ENCODE results near the gene EPGN.
A peak's percentile ranks its signal among the peaks of the same experiment; 100 is the strongest.

Gene EPGN

GRCh38 chr4:74311696-74312313 lies 3.5 kb downstream of the EPGN start:
- peak; percentile 82 for DNase-seq (ENCODE audit: low spot score)

- no peak for DNase-seq (ENCODE audit: low spot score)
Measured at GRCh38 chr4:74314329-74314728, 6.1 kb downstream of the EPGN start.

- no peak for DNase-seq (ENCODE audit: low spot score)
Measured at GRCh38 chr4:74314944-74315343, 6.7 kb downstream of the EPGN start.

- DNase-seq (ENCODE audit: low spot score): no peak
Measured at GRCh38 chr4:74315376-74315775, 7.1 kb downstream of the EPGN start.

GRCh38 chr4:74316397-74316796 lies 8.1 kb downstream of the EPGN start:
- DNase-seq (ENCODE audit: low spot score): no peak

- no peak for DNase-seq (ENCODE audit: low spot score)
Measured at GRCh38 chr4:74317616-74318246, 9.5 kb downstream of the EPGN start.

- no peak for DNase-seq (ENCODE audit: low spot score)
Measured at GRCh38 chr4:74318276-74318675, 10.0 kb downstream of the EPGN start.

GRCh38 chr4:74319470-74319869 lies 11.2 kb downstream of the EPGN start:
- DNase-seq (ENCODE audit: low spot score): no peak

GRCh38 chr4:74320559-74321118 lies 12.4 kb downstream of the EPGN start:
- DNase-seq (ENCODE audit: low spot score): peak; percentile 66

- no peak for DNase-seq (ENCODE audit: low spot score)
Measured at GRCh38 chr4:74322301-74322700, 14.0 kb downstream of the EPGN start.

- DNase-seq (ENCODE audit: low spot score): no peak
Measured at GRCh38 chr4:74323663-74324062, 15.4 kb downstream of the EPGN start.

- no peak for DNase-seq (ENCODE audit: low spot score)
Measured at GRCh38 chr4:74324262-74324661, 16.0 kb downstream of the EPGN start.

GRCh38 chr4:74325886-74326285 lies 17.6 kb downstream of the EPGN start:
- no peak for DNase-seq (ENCODE audit: low spot score)

GRCh38 chr4:74327762-74328161 lies 19.5 kb downstream of the EPGN start:
- DNase-seq (ENCODE audit: low spot score): no peak

GRCh38 chr4:74328501-74328900 lies 20.2 kb downstream of the EPGN start:
- no peak for DNase-seq (ENCODE audit: low spot score)

- DNase-seq (ENCODE audit: low spot score): no peak
Measured at GRCh38 chr4:74329307-74329706, 21.0 kb downstream of the EPGN start.

- DNase-seq (ENCODE audit: low spot score): no peak
Measured at GRCh38 chr4:74330295-74330750, 22.1 kb downstream of the EPGN start.

GRCh38 chr4:74331252-74331651 lies 23.0 kb downstream of the EPGN start:
- DNase-seq (ENCODE audit: low spot score): no peak

GRCh38 chr4:74331944-74332343 lies 23.7 kb downstream of the EPGN start:
- no peak for DNase-seq (ENCODE audit: low spot score)

- DNase-seq (ENCODE audit: low spot score): no peak
Measured at GRCh38 chr4:74334636-74335035, 26.4 kb downstream of the EPGN start.

GRCh38 chr4:74335341-74336021 lies 27.2 kb downstream of the EPGN start:
- no peak for DNase-seq (ENCODE audit: low spot score)

GRCh38 chr4:74338792-74339333 lies 30.6 kb downstream of the EPGN start:
- no peak for DNase-seq (ENCODE audit: low spot score)

- no peak for DNase-seq (ENCODE audit: low spot score)
Measured at GRCh38 chr4:74339501-74339900, 31.2 kb downstream of the EPGN start.

All from pons (tissue), 1 donor.